AG04449 (cell line): ENCODE results near the gene ANTXR1.
"Not testable (repeated sequence)": the region's sequence is repeated elsewhere in the genome, so short reads cannot be mapped to it uniquely, and the experiment has no call there.

Experiments
- CTCF ChIA-PET: fragments of 350-600 bp; formaldehyde crosslinking; extraction: SDS; loops from one replicate; lab custom pipeline; 2021; ENCODE audit warnings: antibody characterized with exemption; lab: Yijun Ruan, JAX
- POLR2A ChIA-PET: fragments of 400-600, 350-600 bp; formaldehyde crosslinking; extraction: SDS; loops from one replicate; lab custom pipeline; 2020; ENCODE audit warnings: antibody characterized with exemption, inconsistent platforms; lab: Yijun Ruan, JAX
- DNase-seq: peaks from one replicate; pipeline ENCODE4 v3.0.0-alpha.2; 2010; ENCODE audit warnings: low read depth, low spot score
- H3K4me3 ChIP-seq: 2 replicates; pipeline ENCODE4 v1.5.1; 2011; ENCODE audit warnings: low read depth, mild to moderate bottlenecking, control low read depth, low read length
- CTCF ChIP-seq: IDR thresholded peaks from one replicate; pipeline ENCODE4 v1.5.1; 2011; ENCODE audit warnings: mild to moderate bottlenecking, moderate library complexity, low read length, control low read depth, inconsistent platforms; ENCODE audit not compliant: insufficient read depth; ENCODE audit errors: missing control alignments

ANTXR1 gene

GRCh38 chr2:69223759-69224511 is 211.0 kb downstream of the ANTXR1 start:
- no peak overlapping the region for H3K4me3 ChIP-seq
- no peak for TF ChIP-seq CTCF
- CTCF ChIA-PET, result interaction anchor here (0.9 to 2.8 kb wide), 3 partner anchors 9 to 17 kb away, joined by 6 to 14 read pairs (median 7); no protein-coding TSS in a partner anchor
- DNase-seq, result no peak
- POLR2A ChIA-PET, result no interaction called here

GRCh38 chr2:69224512-69224837 is 211.5 kb downstream of the ANTXR1 start:
- no peak overlapping the region for H3K4me3 ChIP-seq
- CTCF ChIA-PET, result interaction anchor here (2.8 kb wide), 1 partner anchor 17 kb away, joined by 14 read pairs; no protein-coding TSS in a partner anchor
- no peak for TF ChIP-seq CTCF
- DNase-seq, result no peak
- POLR2A ChIA-PET, result no interaction called here

- POLR2A ChIA-PET, result interaction anchor here (0.7 to 1.7 kb wide), 3 partner anchors 13 to 68 kb away, joined by 3 to 6 read pairs (median 4); no protein-coding TSS in a partner anchor
- TF ChIP-seq CTCF, result no peak
- no peak for DNase-seq
- no peak overlapping the region for H3K4me3 ChIP-seq
- CTCF ChIA-PET, result interaction anchor here (1.5 to 2.8 kb wide), 2 partner anchors 17 to 19 kb away, joined by 6 to 14 read pairs; no protein-coding TSS in a partner anchor
These were observed 213.0 kb downstream of the ANTXR1 start for GRCh38 chr2:69225933-69226332.

GRCh38 chr2:69226903-69227302 is 213.9 kb downstream of the ANTXR1 start:
- no peak for DNase-seq
- H3K4me3 ChIP-seq, result no peak overlapping the region
- ChIA-PET CTCF (interaction anchor here (0.9 to 1.5 kb wide), 2 partner anchors 10 to 16 kb away, joined by 3 to 6 read pairs; no protein-coding TSS in a partner anchor), POLR2A (interaction anchor here (1.7 kb wide), 1 partner anchor 15 kb away, joined by 6 read pairs; no protein-coding TSS in a partner anchor)
- no peak for TF ChIP-seq CTCF

- no peak for TF ChIP-seq CTCF
- no peak overlapping the region for H3K4me3 ChIP-seq
- no peak for DNase-seq
- CTCF ChIA-PET, result interaction anchor here (1.5 kb wide), 1 partner anchor 15 kb away, joined by 6 read pairs; no protein-coding TSS in a partner anchor
- POLR2A ChIA-PET, result no interaction called here
These were observed 214.7 kb downstream of the ANTXR1 start for GRCh38 chr2:69227716-69228115.

- CTCF ChIA-PET, result interaction anchor here (1.3 kb wide), 1 partner anchor 9 kb away, joined by 3 read pairs; no protein-coding TSS in a partner anchor
- H3K4me3 ChIP-seq, DNase-seq, POLR2A ChIA-PET: not testable (repeated sequence)
These were observed 218.0 kb downstream of the ANTXR1 start for GRCh38 chr2:69230946-69231345.
